HG02588 (cell line): ENCODE results near the gene PPP2R2D.
"Not testable (repeated sequence)": the region's sequence is repeated elsewhere in the genome, so short reads cannot be mapped to it uniquely, and the experiment has no call there.

Experiments used
- ATAC-seq: cut with Tn5 transposase; IDR thresholded peaks from one replicate; pipeline ENCODE4 v1.9.1; 2021; ENCODE audit warnings: mild to moderate bottlenecking, moderate library complexity; ENCODE audit not compliant: unreplicated experiment

Gene PPP2R2D

DNA sequence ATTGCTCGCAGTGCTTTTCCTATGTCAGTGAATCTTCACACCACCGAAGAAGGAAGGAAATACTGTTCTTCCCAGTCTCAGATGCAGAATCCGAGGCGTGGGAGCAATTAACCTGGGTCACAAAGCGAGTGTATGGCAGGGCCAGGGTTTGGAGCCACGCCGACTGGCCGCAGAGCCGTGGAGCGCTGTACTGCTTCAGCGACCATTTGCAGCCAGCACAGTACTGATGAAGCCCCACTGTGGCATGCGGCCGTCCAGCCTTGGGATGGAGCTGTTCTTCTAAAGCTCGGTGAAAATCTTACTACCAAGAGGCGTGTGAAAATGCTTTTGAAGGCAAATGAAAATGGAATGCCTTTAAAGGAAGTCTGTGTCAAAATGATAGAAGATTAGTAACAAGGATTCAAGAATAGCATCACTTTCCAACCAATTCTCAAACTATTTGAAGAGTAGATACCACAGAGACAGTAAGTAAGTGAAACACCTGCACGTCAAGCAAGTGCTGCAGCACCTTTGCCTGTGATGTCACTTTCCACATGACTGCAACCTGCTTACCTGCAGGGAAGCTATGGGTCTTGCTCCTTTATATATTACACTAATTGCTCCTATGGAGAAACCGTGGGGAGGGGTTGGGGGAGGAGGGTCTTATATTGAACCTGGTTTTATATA lies 4.9 kb downstream of the PPP2R2D start:
- ATAC-seq: no peak

DNA sequence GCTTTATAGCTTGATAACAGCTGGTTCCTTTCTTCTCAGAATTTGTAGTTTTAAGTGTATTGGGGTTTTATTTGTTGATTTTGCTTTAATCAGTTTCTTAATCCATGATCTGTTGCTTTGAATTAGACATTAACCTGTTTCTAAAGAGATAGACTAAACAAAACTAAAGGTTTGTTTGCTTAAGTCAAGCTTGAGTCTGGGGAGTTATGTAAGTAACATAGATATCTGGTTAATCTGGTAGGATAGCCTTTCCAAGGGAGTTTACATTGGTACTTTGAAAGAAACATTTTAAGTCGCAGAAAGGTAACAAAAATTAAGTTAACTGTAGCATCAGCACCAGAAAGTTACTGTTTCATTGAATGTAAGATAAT lies 5.4 kb downstream of the PPP2R2D start:
- no peak for ATAC-seq

DNA sequence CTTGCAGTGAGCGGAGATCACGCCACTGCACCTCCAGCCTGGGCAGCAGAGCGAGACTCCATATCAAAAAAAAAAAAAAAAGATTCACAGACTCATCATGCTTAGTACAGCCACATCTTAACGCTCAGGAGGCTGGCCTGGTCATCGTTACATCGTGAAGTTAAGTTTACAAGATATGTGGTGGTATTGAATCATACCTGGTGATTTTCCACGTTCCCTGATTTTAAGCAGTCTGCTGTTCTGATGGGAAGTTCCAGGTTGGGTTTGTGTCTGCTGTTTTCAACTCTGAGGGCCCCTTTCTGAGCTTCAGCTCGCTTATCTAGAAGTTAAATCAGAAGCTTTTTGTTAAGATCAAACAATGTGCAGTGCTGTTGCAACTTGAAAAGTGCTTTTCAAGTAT lies 6.9 kb downstream of the PPP2R2D start:
- no peak for ATAC-seq

DNA sequence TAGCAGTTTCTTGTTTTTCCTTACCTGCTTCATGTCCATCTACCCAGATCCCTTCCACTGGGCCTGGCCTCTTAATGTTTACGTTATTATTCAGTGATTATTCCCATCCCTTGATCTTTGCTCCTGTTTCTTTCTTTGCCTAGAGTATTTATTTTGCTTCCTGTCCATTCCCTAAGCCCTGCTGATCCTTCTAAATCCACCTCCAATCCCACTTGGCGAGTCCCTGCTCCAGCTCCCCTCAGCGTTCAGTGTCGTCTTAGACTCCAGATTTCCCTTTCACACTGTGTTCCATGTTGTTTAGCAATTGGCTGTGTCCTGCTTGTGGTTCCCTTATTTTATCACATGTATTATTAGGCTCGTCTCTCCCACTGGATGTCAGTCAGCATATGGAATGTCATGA lies 7.3 kb downstream of the PPP2R2D start:
- no peak for ATAC-seq

DNA sequence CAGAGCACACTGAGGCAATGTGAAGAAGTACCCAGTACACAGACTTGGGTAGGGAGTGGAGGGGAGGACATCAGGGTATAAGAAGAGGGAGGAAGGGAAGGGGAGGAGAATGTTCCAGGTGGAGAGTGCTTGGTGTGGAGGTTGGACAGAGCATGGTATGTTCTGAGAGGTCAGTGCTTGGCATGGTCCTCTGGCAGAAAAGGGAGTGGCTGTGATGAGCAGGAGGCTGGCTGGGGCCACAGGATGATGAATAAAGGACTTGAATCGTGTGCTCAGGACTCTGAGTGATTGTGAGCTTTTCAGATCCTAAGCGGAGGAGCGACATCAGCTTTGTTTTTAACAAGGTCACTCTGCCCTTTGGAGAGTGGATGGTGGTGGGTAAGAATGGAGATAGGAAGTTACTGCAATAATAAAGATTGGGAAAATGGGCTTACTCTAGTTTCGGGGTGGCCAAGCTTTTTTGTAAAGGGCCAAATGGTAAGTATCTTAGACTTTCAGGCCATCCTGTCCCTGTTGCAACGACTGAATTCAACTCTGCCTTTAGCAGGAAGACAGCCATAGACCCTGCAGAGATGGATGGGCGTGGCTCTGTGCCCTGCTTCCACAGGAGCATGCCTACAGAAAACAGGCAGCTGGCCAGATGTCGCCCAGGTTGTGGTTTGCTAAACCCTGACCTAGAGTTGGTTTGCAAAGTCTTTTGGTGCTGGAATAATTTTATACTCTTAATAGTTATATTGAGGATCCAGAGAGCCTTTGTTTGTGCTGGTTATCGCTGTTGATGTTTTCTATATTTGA lies 8.4 kb downstream of the PPP2R2D start:
- no peak for ATAC-seq

DNA sequence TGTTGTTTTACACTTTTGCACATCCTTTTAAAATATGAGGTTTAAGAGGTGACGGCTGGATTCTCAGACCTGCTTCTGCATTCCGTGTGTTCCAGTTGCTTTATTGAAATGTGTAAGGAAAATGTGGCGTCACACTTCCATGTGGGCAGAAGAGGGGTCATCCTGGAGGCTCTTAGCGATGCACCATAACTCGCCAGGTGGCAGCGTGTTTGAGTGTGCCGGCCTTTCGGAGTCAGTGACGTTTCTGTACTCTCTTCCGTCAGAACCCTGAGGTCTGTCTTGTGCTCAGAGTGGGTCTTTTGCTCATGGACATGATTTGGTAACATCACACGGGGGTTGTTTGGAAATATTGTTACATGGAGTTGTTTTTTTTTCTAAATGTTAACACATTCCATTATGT lies 9.1 kb downstream of the PPP2R2D start:
- no peak for ATAC-seq

DNA sequence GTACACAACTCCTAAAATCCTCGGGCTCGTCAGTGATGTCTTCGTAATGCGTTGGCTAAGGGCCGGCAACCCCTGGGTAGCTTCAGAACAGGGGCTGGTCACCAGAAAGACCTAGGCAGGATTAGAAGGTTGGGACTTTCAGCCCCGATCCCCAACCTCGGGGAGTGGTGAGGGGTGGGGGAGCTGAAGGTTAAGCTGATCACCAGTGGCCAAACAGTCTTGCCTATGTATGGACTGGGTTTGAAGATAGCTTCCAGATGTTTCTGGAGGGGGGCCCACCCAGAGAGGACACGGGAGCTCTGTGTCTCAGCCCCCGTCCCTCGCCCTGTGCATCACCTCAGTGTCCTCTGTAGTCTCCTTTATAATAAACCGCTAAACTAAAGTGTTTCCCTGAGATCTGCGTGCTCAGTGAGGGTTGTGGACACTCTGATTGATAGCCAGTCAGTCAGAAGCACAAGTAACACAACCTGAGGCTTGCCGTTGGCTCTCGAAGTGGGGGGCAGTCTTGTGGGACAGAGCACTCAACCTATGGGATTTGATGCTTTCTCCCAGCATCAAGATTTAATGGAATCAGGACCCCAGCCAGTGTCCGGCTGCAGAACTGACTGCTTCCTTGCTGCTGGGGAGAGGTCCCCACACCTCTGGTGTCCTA lies 10.0 kb downstream of the PPP2R2D start:
- ATAC-seq: no peak

DNA sequence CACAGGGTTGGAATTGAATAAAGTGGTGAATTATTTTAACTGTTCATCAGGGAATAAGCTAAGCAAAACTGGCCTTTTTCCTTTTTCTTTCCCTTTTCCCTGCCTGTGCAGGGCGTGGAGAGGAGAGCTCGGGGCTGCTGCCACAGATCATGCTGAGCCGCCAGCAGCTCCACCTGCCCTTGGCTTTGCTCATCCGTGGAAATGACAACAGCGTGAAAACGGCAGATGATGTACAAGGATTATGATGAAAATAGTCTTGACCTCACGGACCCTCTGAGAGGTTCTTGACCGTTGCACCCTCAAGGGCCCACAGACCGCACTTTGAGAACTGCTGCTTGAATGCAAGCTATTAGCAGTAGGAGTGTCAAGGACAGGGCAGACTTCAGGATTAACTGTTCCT lies 10.6 kb downstream of the PPP2R2D start:
- no peak for ATAC-seq

DNA sequence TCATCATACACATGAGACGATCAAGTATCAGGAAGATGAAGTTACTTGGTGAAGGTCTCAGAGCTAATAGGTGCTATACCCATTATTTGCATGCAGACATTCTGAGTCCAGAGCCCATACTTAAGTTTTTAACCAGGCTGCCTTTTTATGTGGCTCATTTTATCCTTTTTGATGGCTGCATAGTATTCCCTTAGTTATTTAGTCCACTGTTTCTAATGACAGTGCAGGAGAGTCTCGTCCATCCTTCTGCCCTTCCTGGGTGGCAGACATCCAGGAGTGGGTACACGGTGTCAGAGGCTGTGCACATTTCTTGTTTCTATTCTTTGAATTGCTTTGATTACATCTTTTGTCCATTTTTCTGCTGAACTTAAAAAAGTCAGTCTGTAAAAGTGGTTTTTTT lies 11.8 kb downstream of the PPP2R2D start:
- no peak for ATAC-seq

DNA sequence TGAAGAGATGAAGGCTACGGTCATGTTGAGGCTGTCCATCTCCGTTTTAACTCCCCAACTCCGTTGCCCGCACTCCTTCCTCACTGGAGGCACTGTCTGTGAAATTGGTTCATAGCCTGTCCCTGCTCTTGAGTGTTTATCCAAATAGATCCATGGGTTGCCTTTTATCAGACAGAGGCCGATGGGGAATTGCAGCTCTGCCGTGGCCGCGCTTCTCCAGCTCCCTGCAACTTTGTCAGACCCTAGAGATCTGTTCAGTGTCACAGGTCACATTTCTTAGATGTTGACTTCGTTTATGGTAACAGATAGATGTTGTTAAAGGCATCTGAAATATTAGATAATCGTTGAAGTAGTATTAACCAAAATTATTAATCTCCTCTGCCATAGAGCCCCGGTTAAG lies 14.7 kb downstream of the PPP2R2D start:
- no peak for ATAC-seq

DNA sequence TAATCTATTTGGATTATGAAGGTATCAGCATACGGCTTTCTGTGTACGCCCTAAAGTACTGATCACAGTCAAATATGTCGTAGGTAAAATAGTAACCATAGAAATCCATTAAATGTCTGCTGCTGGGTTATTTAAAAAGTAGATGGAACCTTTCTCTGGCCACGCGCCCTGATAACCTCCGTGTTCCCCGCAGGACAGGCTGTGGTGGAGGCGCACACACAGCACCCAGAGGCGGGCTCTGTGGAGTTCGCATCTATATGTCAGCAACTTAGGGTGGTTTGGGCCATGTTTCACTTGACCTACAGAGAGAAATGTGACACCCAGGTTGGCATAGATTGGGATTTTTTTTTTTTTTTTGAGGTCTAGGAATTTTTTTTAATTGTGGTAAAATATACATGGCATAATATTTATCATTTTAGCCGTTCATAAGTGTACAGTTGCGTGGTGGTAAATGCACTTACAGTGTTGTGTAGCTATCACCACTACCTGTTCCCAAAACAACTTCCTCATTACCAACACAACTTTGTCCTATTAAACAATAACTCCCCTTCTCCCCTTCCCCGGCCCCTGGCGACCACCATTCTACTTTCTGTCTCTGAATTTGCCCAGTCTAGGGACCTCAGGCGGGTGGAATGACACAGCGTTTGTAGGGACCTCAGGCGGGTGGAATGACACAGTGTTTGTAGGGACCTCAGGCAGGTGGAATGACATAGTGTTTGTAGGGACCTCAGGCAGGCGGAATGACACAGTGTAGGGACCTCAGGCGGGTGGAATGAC lies 15.4 kb downstream of the PPP2R2D start:
- ATAC-seq: no peak

DNA sequence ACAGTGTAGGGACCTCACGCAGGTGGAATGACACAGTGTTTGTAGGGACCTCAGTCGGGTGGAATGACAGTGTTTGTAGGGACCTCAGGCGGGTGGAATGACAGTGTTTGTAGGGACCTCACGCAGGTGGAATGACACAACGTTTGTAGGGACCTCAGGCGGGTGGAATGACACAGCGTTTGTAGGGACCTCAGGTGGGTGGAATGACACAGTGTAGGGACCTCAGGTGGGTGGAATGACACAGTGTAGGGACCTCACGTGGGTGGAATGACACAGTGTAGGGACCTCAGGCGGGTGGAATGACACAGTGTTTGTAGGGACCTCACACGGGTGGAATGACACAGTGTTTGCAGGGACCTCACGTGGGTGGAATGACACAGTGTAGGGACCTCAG lies 16.0 kb downstream of the PPP2R2D start:
- not testable (repeated sequence) for ATAC-seq

DNA sequence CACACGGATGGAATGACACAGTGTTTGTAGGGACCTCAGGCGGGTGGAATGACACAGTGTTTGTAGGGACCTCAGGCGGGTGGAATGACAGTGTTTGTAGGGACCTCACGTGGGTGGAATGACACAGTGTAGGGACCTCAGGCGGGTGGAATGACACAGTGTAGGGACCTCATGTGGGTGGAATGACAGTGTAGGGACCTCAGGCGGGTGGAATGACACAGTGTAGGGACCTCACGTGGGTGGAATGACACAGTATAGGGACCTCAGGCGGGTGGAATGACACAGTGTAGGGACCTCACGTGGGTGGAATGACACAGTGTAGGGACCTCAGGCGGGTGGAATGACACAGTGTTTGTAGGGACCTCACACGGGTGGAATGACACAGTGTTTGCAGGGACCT lies 16.7 kb downstream of the PPP2R2D start:
- not testable (repeated sequence) for ATAC-seq

DNA sequence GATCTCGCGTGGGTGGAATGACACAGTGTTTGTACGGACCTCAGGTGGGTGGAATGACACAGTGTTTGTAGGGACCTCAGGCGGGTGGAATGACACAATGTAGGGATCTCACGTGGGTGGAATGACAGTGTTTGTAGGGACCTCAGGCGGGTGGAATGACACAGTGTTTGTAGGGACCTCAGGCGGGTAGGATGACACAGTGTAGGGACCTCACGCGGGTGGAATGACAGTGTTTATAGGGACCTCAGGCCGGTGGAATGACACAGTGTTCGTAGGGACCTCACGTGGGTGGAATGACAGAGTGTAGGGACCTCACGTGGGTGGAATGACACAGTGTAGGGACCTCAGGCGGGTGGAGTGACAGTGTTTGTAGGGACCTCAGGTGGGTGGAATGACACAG lies 18.7 kb downstream of the PPP2R2D start:
- ATAC-seq: not testable (repeated sequence)

DNA sequence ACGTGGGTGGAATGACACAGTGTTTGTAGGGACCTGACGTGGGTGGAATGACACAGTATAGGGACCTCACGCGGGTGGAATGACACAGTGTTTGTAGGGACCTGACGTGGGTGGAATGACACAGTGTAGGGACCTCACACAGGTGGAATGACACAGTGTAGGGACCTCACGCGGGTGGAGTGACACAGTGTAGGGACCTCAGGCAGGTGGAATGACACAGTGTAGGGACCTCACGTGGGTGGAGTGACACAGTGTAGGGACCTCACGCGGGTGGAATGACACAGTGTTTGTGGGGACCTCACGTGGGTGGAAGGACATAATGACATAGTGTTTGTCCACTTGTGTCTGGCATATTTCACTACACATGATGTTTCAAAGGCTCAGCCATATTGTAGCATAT lies 19.3 kb downstream of the PPP2R2D start:
- ATAC-seq: no peak

DNA sequence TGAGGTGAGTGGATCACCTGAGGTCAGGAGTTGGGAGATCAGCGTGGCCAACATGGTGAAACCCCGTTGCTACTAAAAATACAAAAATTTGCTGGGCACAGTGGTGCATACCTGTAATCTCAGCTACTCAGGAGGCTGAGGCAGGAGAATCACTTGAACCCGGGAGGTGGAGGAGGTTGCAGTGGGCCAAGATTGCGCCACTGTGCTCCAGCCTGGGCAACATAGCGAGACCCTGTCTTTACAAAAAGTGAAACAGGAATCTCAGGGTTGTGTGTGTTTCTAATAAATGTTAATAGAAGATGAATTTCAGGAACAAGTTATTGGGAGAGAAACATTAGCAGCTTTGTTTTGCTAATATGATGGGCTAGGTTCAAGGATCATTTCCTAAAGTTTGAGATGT lies 19.9 kb downstream of the PPP2R2D start:
- ATAC-seq: no peak

DNA sequence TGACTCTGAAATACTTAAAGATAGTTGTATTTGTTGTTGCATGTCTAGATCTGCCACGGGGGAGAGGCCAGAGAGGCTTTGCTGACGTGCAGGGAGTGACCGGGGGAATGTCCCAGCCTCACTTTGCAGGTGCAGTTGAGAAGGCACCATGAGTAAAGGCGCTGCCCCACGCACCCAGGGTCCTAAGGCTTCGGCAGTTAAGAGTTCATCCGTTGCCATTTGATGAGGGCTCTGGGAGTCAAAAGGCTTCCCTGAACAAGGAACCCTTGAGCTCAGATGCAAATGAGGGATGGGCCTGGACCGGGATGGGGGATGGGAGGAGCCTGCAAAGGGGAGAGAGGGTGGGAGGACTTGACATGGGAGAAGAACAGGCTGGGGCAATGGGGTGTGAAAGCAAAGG lies 20.4 kb downstream of the PPP2R2D start:
- ATAC-seq: peak; percentile 89

DNA sequence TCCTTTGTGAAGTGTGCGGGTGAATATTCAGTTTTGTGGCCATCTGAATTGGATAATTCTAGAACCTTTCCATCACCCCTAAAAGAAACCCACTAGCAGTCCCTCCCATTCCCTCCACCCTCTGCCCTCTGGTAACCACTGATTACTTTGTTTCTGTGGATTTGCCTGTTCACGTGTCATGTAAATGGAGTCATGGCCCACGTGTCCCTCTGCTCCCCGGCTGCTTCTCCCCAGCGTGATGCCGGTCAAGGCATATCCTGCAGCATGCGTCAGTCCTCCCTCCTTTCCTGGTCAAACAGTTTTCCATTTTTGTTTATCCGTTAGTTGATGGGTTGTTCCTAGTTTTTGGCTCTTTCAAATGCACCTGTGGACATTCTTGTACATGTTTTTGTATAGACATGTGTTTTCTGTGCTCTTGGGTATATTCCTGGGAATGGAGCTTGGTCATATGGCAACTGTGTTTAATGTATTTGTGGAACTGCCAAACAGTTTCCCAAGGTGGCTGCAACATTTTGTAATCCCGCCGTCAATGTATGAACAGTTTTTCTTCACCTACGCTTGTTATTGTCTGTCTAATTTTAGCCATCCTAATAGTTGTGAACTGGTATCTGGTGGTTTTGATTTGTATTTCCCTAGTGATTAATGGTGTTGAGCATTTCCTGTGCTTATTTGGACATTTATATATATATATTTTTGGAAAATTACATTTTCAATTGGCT lies 22.4 kb downstream of the PPP2R2D start:
- no peak for ATAC-seq

DNA sequence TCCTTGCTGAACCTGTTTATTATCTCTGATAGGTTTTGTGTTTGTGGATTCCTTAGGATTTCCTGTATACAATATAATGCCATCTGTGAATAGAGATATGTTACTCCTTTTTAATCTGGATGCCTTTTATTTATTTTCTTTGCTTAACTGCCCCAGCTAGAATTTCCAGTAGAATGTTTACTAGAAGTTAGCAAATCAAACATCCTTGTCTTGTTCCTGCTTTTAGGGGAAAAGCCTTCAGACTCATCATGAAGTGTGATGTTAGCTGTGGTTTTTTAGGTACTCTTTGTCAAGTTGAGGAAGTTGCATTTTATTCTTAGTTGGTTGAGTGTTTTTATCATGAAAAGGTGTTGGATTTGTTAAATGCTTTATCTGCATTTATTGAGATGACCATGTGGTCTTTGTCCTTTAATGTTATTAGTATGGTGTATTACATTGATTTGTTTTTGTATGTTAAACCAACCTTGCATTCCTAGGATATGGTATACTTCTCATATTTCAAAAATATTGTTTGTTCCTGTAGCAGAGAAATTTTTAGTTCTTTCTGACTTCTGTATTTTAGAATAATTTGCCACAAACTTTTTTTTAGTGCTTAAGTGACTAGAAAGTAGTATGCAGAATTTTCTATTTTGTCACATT lies 24.3 kb downstream of the PPP2R2D start:
- ATAC-seq: no peak

DNA sequence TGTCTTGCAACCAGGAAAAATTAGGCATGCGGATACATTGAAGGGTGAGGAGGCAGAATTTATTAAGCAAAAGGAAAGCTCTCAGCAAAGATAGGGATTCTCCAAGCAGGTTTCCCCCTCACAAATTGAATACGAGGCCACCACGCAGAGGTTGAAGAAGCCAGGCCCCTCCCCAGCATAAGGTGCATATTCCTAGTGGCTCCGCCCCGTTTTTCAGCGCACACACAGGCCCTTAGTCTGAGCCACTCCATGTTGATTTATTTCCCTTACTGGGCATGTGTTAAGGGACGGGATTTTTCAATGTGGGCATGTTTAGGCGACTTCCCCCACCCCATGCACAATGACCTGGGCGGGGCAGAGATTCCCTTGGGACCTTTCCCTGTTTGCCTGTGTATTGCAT lies 24.9 kb downstream of the PPP2R2D start:
- no peak for ATAC-seq
